Measurements from ENCODE around the gene SH3PXD2A. TPM values are rescaled to one million over a fixed set of nuclear protein-coding genes. Genes with fewer than 3 reads are reported as not detected.

Gene SH3PXD2A
- total RNA-seq, 1 donor from 2014 or later, result 2.4 TPM

- no peak for DNase-seq
Measured at GRCh38 chr10:103553743-103554487, 301.5 kb downstream of the SH3PXD2A start.

- no peak for DNase-seq
Measured at GRCh38 chr10:103552856-103553742, 302.3 kb downstream of the SH3PXD2A start.

- no peak for DNase-seq
Measured at GRCh38 chr10:103551619-103552602, 303.5 kb downstream of the SH3PXD2A start.

- no peak for DNase-seq
Measured at GRCh38 chr10:103550229-103550628, 305.1 kb downstream of the SH3PXD2A start.

GRCh38 chr10:103549349-103549685 lies 306.1 kb downstream of the SH3PXD2A start:
- DNase-seq, result no peak

- no peak for DNase-seq
Measured at GRCh38 chr10:103548581-103549348, 306.6 kb downstream of the SH3PXD2A start.

GRCh38 chr10:103548006-103548405 lies 307.4 kb downstream of the SH3PXD2A start:
- DNase-seq, result no peak

- DNase-seq, result no peak
Measured at GRCh38 chr10:103547391-103547946, 307.9 kb downstream of the SH3PXD2A start.

GRCh38 chr10:103546401-103546800 lies 309.0 kb downstream of the SH3PXD2A start:
- DNase-seq, result no peak

- DNase-seq, result no peak
Measured at GRCh38 chr10:103545771-103546281, 309.6 kb downstream of the SH3PXD2A start.

GRCh38 chr10:103545366-103545765 lies 310.0 kb downstream of the SH3PXD2A start:
- DNase-seq, result no peak

- DNase-seq, result no peak
Measured at GRCh38 chr10:103544657-103545310, 310.6 kb downstream of the SH3PXD2A start.

Other genes with a start within 250 kb of the SH3PXD2A start
- gene STN1, start 62.6 kb upstream of the SH3PXD2A start, total RNA-seq, result 39.4 and 39.5 TPM in 2 replicates
- gene SLK, start 111.6 kb upstream of the SH3PXD2A start, total RNA-seq, result 80.3 and 99.9 TPM in 2 replicates
- 0.34 and 0.84 TPM in 2 replicates for gene COL17A1, start 230.3 kb upstream of the SH3PXD2A start, total RNA-seq